Endothelial cell of umbilical vein (primary cell): ENCODE results near the gene SLC12A7. TPM values are rescaled to one million over a fixed set of nuclear protein-coding genes. Genes with fewer than 3 reads are reported as not detected.

Experiments used
- BruUV-seq: library from RNA; stranded (reverse); fragments of 400-500 nt; replicated peaks from 2 replicates; lab custom pipeline; 2021; lab: Mats Ljungman, UMichigan
- CTCF ChIA-PET: fragments of 300-600, 350-600 bp; sonication (Branson Sonifier 250); formaldehyde crosslinking; loops from one replicate; lab custom pipeline; 2021; ENCODE audit warnings: antibody characterized with exemption, inconsistent platforms; lab: Charles Lee
- POLR2A ChIA-PET: fragments of 300-600, 350-600 bp; sonication (Branson Sonifier 250); formaldehyde crosslinking; loops from one replicate; lab custom pipeline; 2021; ENCODE audit warnings: antibody characterized with exemption, inconsistent platforms; lab: Charles Lee
- DNase-seq: peaks from one replicate; pipeline ENCODE4 v3.0.0-alpha.2; 2011; ENCODE audit warnings: low read depth, low spot score
- FAIRE-seq: peaks from 2 replicates; lab custom pipeline; 2011; peaks lifted over from hg19 to GRCh38; lab: Jason Lieb, UNC
- H2AFZ ChIP-seq: 2 replicates; pipeline ENCODE4 v1.6.0; 2012; ENCODE audit warnings: low read depth, low read length, control low read depth, inconsistent platforms
- H3K27ac ChIP-seq: 2 replicates; pipeline ENCODE4 v1.5.1; 2011; ENCODE audit warnings: low read depth, mild to moderate bottlenecking, control low read depth, low read length, moderate library complexity; ENCODE audit not compliant: insufficient read depth
- H3K27me3 ChIP-seq, 2 experiments: 2 replicates each; pipeline versions ENCODE4 v1.6.0 to v1.6.1; 2011; ENCODE audit warnings: low read length in 2 of 2, mixed read lengths in 1 of 2; ENCODE audit not compliant: control insufficient read depth in 2 of 2, insufficient read depth in 2 of 2
- H3K36me3 ChIP-seq, 2 experiments: 2 replicates in 1 of 2; 3 replicates in 1 of 2; pipeline ENCODE4 v1.5.1; 2011; ENCODE audit warnings: low read length in 2 of 2, mild to moderate bottlenecking in 1 of 2, moderate library complexity in 1 of 2; ENCODE audit not compliant: control insufficient read depth in 2 of 2, insufficient read depth in 2 of 2; ENCODE audit errors: extremely low read depth in 1 of 2
- H3K4me1 ChIP-seq: 3 replicates; pipeline ENCODE4 v1.5.1; 2011; ENCODE audit warnings: mild to moderate bottlenecking, low read length; ENCODE audit not compliant: control insufficient read depth, insufficient read depth; ENCODE audit errors: extremely low read depth
- H3K4me2 ChIP-seq: 2 replicates; pipeline ENCODE4 v1.6.1; 2011; ENCODE audit warnings: low read length, control low read depth, mixed read lengths; ENCODE audit not compliant: insufficient read depth
- H3K4me3 ChIP-seq, 3 experiments: fragments of 200-600 bp in 1 of 3; sonication (generic), shearing (Covaris generic) in 1 of 3; replicated peaks in 1 of 3; 2 replicates each; pipeline ENCODE4 v1.5.1; 2011 to 2016; ENCODE audit warnings: control low read depth in 3 of 3, low read length in 3 of 3, mild to moderate bottlenecking in 2 of 3, inconsistent platforms in 1 of 3, low read depth in 1 of 3, moderate library complexity in 1 of 3; ENCODE audit not compliant: insufficient read depth in 1 of 3
- H3K79me2 ChIP-seq: 2 replicates; pipeline ENCODE4 v1.6.0; 2012; ENCODE audit warnings: low read length, inconsistent platforms; ENCODE audit not compliant: control insufficient read depth, insufficient read depth
- H3K9ac ChIP-seq: replicated peaks from 2 replicates; pipeline ENCODE3; 2011; ENCODE audit warnings: low read length, control low read depth; ENCODE audit not compliant: insufficient read depth; ENCODE audit errors: extremely low read depth
- H3K9me1 ChIP-seq: replicated peaks from 3 replicates; pipeline ENCODE4 v1.6.0; 2011; ENCODE audit warnings: mild to moderate bottlenecking, low read length; ENCODE audit not compliant: control insufficient read depth, insufficient read depth; ENCODE audit errors: extremely low read depth
- H3K9me3 ChIP-seq: replicated peaks from 2 replicates; pipeline ENCODE4 v1.5.1; 2012; ENCODE audit warnings: low read length, inconsistent platforms; ENCODE audit not compliant: control insufficient read depth, insufficient read depth
- H4K20me1 ChIP-seq: replicated peaks from 2 replicates; pipeline ENCODE3; 2011; ENCODE audit warnings: mild to moderate bottlenecking, low read length; ENCODE audit not compliant: control insufficient read depth, insufficient read depth; ENCODE audit errors: extremely low read depth
- EZH2 ChIP-seq: IDR thresholded peaks from 2 replicates; pipeline ENCODE4 v1.6.1; 2012; ENCODE audit warnings: borderline replicate concordance, low read depth, mild to moderate bottlenecking, moderate library complexity, low read length, inconsistent platforms; ENCODE audit not compliant: severe bottlenecking
- FOS ChIP-seq: IDR thresholded peaks from 2 replicates; pipeline ENCODE4 v1.6.1; 2011; ENCODE audit warnings: mild to moderate bottlenecking, low read length, moderate library complexity, borderline replicate concordance; ENCODE audit not compliant: insufficient read depth
- GATA2 ChIP-seq: IDR thresholded peaks from 2 replicates; pipeline ENCODE4 v1.7.0; 2011; ENCODE audit warnings: low read depth, mild to moderate bottlenecking, moderate library complexity, mixed read lengths, low read length; ENCODE audit not compliant: insufficient read length, insufficient read depth
- JUN ChIP-seq: IDR thresholded peaks from 2 replicates; pipeline ENCODE4 v1.6.1; 2011; ENCODE audit warnings: borderline replicate concordance, low read depth; ENCODE audit not compliant: insufficient read length, insufficient read depth
- MYC ChIP-seq: IDR thresholded peaks from one replicate; pipeline ENCODE4 v1.6.1; 2011; ENCODE audit warnings: mild to moderate bottlenecking, low read depth, low read length
- POLR2A ChIP-seq: IDR thresholded peaks from 2 replicates; pipeline ENCODE4 v1.6.1; 2012; ENCODE audit warnings: low read depth, mild to moderate bottlenecking, control low read depth, low read length
- POLR2AphosphoS5 ChIP-seq: IDR thresholded peaks from 2 replicates; pipeline ENCODE4 v1.6.1; 2012; ENCODE audit warnings: low read depth, mild to moderate bottlenecking, control low read depth, low read length, moderate library complexity; ENCODE audit not compliant: insufficient read depth
- dilution Hi-C: fragments of 300-500 bp; cut with MboI; formaldehyde crosslinking; loops from one replicate; pipeline ENCODE4 v1.15.0; 2019; ENCODE audit warnings: low sequenced_read_pairs; ENCODE audit not compliant: extremely low pct_ligation_motif_present
- intact Hi-C: fragments of 100-400 bp; cut with micrococcal nuclease; formaldehyde crosslinking; loops from one replicate; pipeline ENCODE4 v1.10.0; 2022
- polyA plus RNA-seq, 4 experiments: library from polyadenylated mRNA; depleted of rRNA in 3 of 4; stranded (reverse) in 3 of 4; unstranded in 1 of 4; fragments of >200 nt; gene quantifications; 2 replicates each; pipeline versions ENCODE4 v1.2.1 to v1.2.3, GENCODE V29; 2011 to 2012; ENCODE audit warnings: missing spikeins in 1 of 4
- total RNA-seq: library from RNA; stranded (reverse); gene quantifications from 2 replicates; pipeline ENCODE4 v1.2.3, GENCODE V29; 2021
- TF ChIP-seq, protein P1 (sequence below), 2 donors: IDR thresholded peaks; 1 replicate in 1 of 2; 2 replicates in 1 of 2; pipeline ENCODE4 v1.5.1; 2011; ENCODE audit warnings: low read length in 2 of 2, mild to moderate bottlenecking in 2 of 2, moderate library complexity in 2 of 2, control low read depth in 1 of 2, inconsistent platforms in 1 of 2, low read depth in 1 of 2; ENCODE audit not compliant: insufficient read depth in 1 of 2; ENCODE audit errors: extremely low read depth in 1 of 2
- TF ChIP-seq, protein P2 (sequence below): IDR thresholded peaks from 2 replicates; pipeline ENCODE4 v1.6.1; 2011; ENCODE audit not compliant: insufficient read depth, insufficient read length

Gene SLC12A7
- total and polyA plus RNA-seq, 2 donors (not counting 3 experiments of a cell fraction or from before 2014, with no cell fraction given), result 16.4 to 38.8 TPM

GRCh38 chr5:1015507-1015906, 96.4 kb downstream of the SLC12A7 start:
- FAIRE-seq (no peak), DNase-seq (no peak)
- Histone ChIP-seq H3K4me1 (no peaks in the 10 kb centered on the region), H3K79me2 (no peaks in the 10 kb centered on the region), H2AFZ (no peak overlapping the region), H3K9me1 (no peaks in the 10 kb centered on the region), H3K4me3 (no peak overlapping the region), H3K27me3 (peaks cover 5 to 6% of the 10 kb centered on the region in 2 experiments), H3K9ac (no peak overlapping the region), H4K20me1 (no peaks in the 10 kb centered on the region), H3K9me3 (no peaks in the 10 kb centered on the region), H3K27ac (no peak overlapping the region), H3K4me2 (no peak overlapping the region), H3K36me3 (no peaks in the 10 kb centered on the region)
- TF ChIP-seq, protein P1, sequence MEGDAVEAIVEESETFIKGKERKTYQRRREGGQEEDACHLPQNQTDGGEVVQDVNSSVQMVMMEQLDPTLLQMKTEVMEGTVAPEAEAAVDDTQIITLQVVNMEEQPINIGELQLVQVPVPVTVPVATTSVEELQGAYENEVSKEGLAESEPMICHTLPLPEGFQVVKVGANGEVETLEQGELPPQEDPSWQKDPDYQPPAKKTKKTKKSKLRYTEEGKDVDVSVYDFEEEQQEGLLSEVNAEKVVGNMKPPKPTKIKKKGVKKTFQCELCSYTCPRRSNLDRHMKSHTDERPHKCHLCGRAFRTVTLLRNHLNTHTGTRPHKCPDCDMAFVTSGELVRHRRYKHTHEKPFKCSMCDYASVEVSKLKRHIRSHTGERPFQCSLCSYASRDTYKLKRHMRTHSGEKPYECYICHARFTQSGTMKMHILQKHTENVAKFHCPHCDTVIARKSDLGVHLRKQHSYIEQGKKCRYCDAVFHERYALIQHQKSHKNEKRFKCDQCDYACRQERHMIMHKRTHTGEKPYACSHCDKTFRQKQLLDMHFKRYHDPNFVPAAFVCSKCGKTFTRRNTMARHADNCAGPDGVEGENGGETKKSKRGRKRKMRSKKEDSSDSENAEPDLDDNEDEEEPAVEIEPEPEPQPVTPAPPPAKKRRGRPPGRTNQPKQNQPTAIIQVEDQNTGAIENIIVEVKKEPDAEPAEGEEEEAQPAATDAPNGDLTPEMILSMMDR (IDR thresholded peaks at IDR 0.05; ENCODE audit: extremely low read depth in 1 of 2, insufficient read depth in 1 of 2, low read depth in 1 of 2, low read length in 2 of 2), result no peak
- no peak for TF ChIP-seq EZH2
- no peak for TF ChIP-seq POLR2AphosphoS5
- TF ChIP-seq FOS, result no peak
- TF ChIP-seq JUN, result no peak
- TF ChIP-seq, protein P2, sequence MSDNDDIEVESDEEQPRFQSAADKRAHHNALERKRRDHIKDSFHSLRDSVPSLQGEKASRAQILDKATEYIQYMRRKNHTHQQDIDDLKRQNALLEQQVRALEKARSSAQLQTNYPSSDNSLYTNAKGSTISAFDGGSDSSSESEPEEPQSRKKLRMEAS, result no peak
- no peak for TF ChIP-seq MYC
- no peak for TF ChIP-seq POLR2A
- TF ChIP-seq GATA2, result no peak
- CTCF ChIA-PET, result no interaction called here
- dilution Hi-C loops (no loop called here), intact Hi-C loops (no loop called here)
- POLR2A ChIA-PET, result no interaction called here
- no TSS peak for BruUV-seq
